Astrocyte (in vitro differentiated cells and primary cell): ENCODE results near the gene MTTP. TPM values are rescaled to one million over a fixed set of nuclear protein-coding genes. Genes with fewer than 3 reads are reported as not detected.

Experiments used
- DNase-seq: peaks from one replicate; pipeline ENCODE4 v3.0.0-alpha.2; 2010; ENCODE audit warnings: low read depth
- FAIRE-seq: peaks from 2 replicates; lab custom pipeline; 2011; peaks lifted over from hg19 to GRCh38; lab: Jason Lieb, UNC
- H2AFZ ChIP-seq: 2 replicates; pipeline ENCODE4 v1.6.0; 2012; ENCODE audit warnings: low read depth, low read length, inconsistent platforms
- H3K27ac ChIP-seq: 2 replicates; pipeline ENCODE4 v1.5.1; 2011; ENCODE audit warnings: low read depth, low read length, inconsistent platforms
- H3K27me3 ChIP-seq: 2 replicates; pipeline ENCODE4 v1.6.0; 2011; ENCODE audit warnings: low read length, inconsistent platforms; ENCODE audit not compliant: insufficient read depth
- H3K36me3 ChIP-seq: 2 replicates; pipeline ENCODE4 v1.5.1; 2011; ENCODE audit warnings: low read length, inconsistent platforms; ENCODE audit not compliant: insufficient read depth
- H3K4me1 ChIP-seq: 2 replicates; pipeline ENCODE4 v1.5.1; 2011; ENCODE audit warnings: low read length, inconsistent platforms; ENCODE audit not compliant: insufficient read depth
- H3K4me2 ChIP-seq: 2 replicates; pipeline ENCODE4 v1.6.0; 2012; ENCODE audit warnings: low read length, inconsistent platforms
- H3K4me3 ChIP-seq: 2 replicates; pipeline ENCODE4 v1.5.1; 2011; ENCODE audit warnings: low read depth, mild to moderate bottlenecking, low read length, inconsistent platforms; ENCODE audit not compliant: insufficient read depth
- H3K79me2 ChIP-seq: 2 replicates; pipeline ENCODE4 v1.6.0; 2012; ENCODE audit warnings: mild to moderate bottlenecking, low read length, inconsistent platforms; ENCODE audit not compliant: insufficient read depth
- H3K9ac ChIP-seq: 2 replicates; pipeline ENCODE4 v1.6.0; 2012; ENCODE audit warnings: mild to moderate bottlenecking, low read length, inconsistent platforms
- H3K9me3 ChIP-seq: 2 replicates; pipeline ENCODE4 v1.5.1; 2012; ENCODE audit warnings: low read depth, mild to moderate bottlenecking, low read length, inconsistent platforms; ENCODE audit not compliant: insufficient read depth
- H4K20me1 ChIP-seq: 2 replicates; pipeline ENCODE4 v1.6.0; 2012; ENCODE audit warnings: low read length, inconsistent platforms; ENCODE audit not compliant: insufficient read depth
- H3K27ac Mint-ChIP-seq: one replicate; pipeline ENCODE4 v1.8.0; 2021; ENCODE audit warnings: mild to moderate bottlenecking, mixed read lengths; ENCODE audit not compliant: unreplicated experiment
- H3K27me3 Mint-ChIP-seq: one replicate; pipeline ENCODE4 v1.8.0; 2021; ENCODE audit warnings: low read depth, mixed read lengths; ENCODE audit not compliant: unreplicated experiment
- H3K36me3 Mint-ChIP-seq: one replicate; pipeline ENCODE4 v1.8.0; 2021; ENCODE audit warnings: low read depth, mixed read lengths; ENCODE audit not compliant: unreplicated experiment
- H3K4me1 Mint-ChIP-seq: one replicate; pipeline ENCODE4 v1.8.0; 2021; ENCODE audit warnings: low read depth, mixed read lengths; ENCODE audit not compliant: unreplicated experiment
- H3K4me3 Mint-ChIP-seq: one replicate; pipeline ENCODE4 v1.8.0; 2021; ENCODE audit warnings: mild to moderate bottlenecking, moderate library complexity, mixed read lengths; ENCODE audit not compliant: unreplicated experiment
- H3K9me3 Mint-ChIP-seq: one replicate; pipeline ENCODE4 v1.8.0; 2021; ENCODE audit warnings: mild to moderate bottlenecking, mixed read lengths; ENCODE audit not compliant: unreplicated experiment
- CTCF ChIP-seq: IDR thresholded peaks from 2 replicates; pipeline ENCODE4 v1.5.1; 2011; ENCODE audit warnings: low read depth, mild to moderate bottlenecking, inconsistent platforms, low read length, moderate library complexity; ENCODE audit not compliant: insufficient read depth
- EZH2 ChIP-seq: IDR thresholded peaks from 2 replicates; pipeline ENCODE4 v1.6.1; 2012; ENCODE audit warnings: mild to moderate bottlenecking, low read length, inconsistent platforms; ENCODE audit not compliant: insufficient read depth
- total RNA-seq: library from RNA; stranded (reverse); gene quantifications from 2 replicates; pipeline ENCODE4 v1.2.1, GENCODE V29; 2021

MTTP gene
- total RNA-seq, 1 donor from 2014 or later, result 0.41 TPM

- no peaks in the 10 kb centered on the region for H3K36me3 Mint-ChIP-seq
- no peak overlapping the region for H3K27ac ChIP-seq
- H2AFZ ChIP-seq, result no peak overlapping the region
Measured at GRCh38 chr4:99593781-99594641, 19.4 kb downstream of the MTTP start.

GRCh38 chr4:99594818-99595217 lies 20.2 kb downstream of the MTTP start:
- no peak overlapping the region for H3K4me3 Mint-ChIP-seq

More at GRCh38 chr4:99593781-99594641, 19.4 kb downstream of the MTTP start:
- Histone ChIP-seq H3K27me3 (no peaks in the 10 kb centered on the region), H3K4me2 (no peak overlapping the region), H3K4me1 (no peaks in the 10 kb centered on the region), H4K20me1 (no peaks in the 10 kb centered on the region), H3K9me3 (no peaks in the 10 kb centered on the region), H3K79me2 (no peaks in the 10 kb centered on the region), H3K4me3 (no peak overlapping the region), H3K36me3 (no peaks in the 10 kb centered on the region), H3K9ac (no peak overlapping the region)
- H3K4me3 Mint-ChIP-seq, result no peak overlapping the region
- H3K27me3 Mint-ChIP-seq, result no peaks in the 10 kb centered on the region
- no peaks in the 10 kb centered on the region for H3K9me3 Mint-ChIP-seq
- FAIRE-seq, result no peak
- no peak for TF ChIP-seq CTCF
- no peak for TF ChIP-seq EZH2
- DNase-seq, result no peak
- no peak overlapping the region for H3K27ac Mint-ChIP-seq
- H3K4me1 Mint-ChIP-seq, result no peaks in the 10 kb centered on the region

More at GRCh38 chr4:99594818-99595217, 20.2 kb downstream of the MTTP start:
- Histone ChIP-seq H3K27me3 (no peaks in the 10 kb centered on the region), H4K20me1 (no peaks in the 10 kb centered on the region), H3K79me2 (no peaks in the 10 kb centered on the region), H3K36me3 (no peaks in the 10 kb centered on the region), H3K4me1 (no peaks in the 10 kb centered on the region), H3K4me2 (no peak overlapping the region), H3K4me3 (no peak overlapping the region), H3K9ac (no peak overlapping the region), H3K9me3 (no peaks in the 10 kb centered on the region), H2AFZ (no peak overlapping the region), H3K27ac (no peak overlapping the region)
- TF ChIP-seq EZH2 (no peak), CTCF (no peak)
- no peaks in the 10 kb centered on the region for H3K27me3 Mint-ChIP-seq
- H3K4me1 Mint-ChIP-seq, result no peaks in the 10 kb centered on the region
- DNase-seq (no peak), FAIRE-seq (no peak)
- H3K27ac Mint-ChIP-seq, result no peak overlapping the region
- H3K9me3 Mint-ChIP-seq, result no peaks in the 10 kb centered on the region
- no peaks in the 10 kb centered on the region for H3K36me3 Mint-ChIP-seq
